Nephron progenitor cell (in vitro differentiated cells): ENCODE data around the gene RPRM.
A peak's percentile ranks its signal among the peaks of the same experiment; 100 is the strongest.
"Not testable (repeated sequence)": the region's sequence is repeated elsewhere in the genome, so short reads cannot be mapped to it uniquely, and the experiment has no call there.

Experiments
- DNase-seq: peaks from one replicate; pipeline ENCODE4 v3.0.0; 2021
- H3K27ac Mint-ChIP-seq: 2 replicates; pipeline ENCODE4 v1.8.0; 2021; ENCODE audit warnings: mild to moderate bottlenecking, moderate library complexity, mixed read lengths
- H3K27me3 Mint-ChIP-seq: 2 replicates; pipeline ENCODE4 v1.8.0; 2021; ENCODE audit warnings: mild to moderate bottlenecking, low read depth, mixed read lengths; ENCODE audit not compliant: poor library complexity
- H3K36me3 Mint-ChIP-seq: 2 replicates; pipeline ENCODE4 v1.8.0; 2021; ENCODE audit warnings: low read depth, mixed read lengths
- H3K4me1 Mint-ChIP-seq: 2 replicates; pipeline ENCODE4 v1.8.0; 2021; ENCODE audit warnings: mixed read lengths
- H3K4me3 Mint-ChIP-seq: 2 replicates; pipeline ENCODE4 v1.8.0; 2021; ENCODE audit warnings: mild to moderate bottlenecking, moderate library complexity, mixed read lengths
- H3K9me3 Mint-ChIP-seq: 2 replicates; pipeline ENCODE4 v1.8.0; 2021; ENCODE audit warnings: mild to moderate bottlenecking, moderate library complexity, mixed read lengths
- CTCF ChIP-seq: fragments of 200-600 bp; sonication (generic); IDR thresholded peaks from 2 replicates; pipeline ENCODE4 v1.5.0; 2021; ENCODE audit warnings: antibody characterized with exemption

Gene RPRM

GRCh38 chr2:153478289-153479261, at the start of gene RPRM:
Gene RPRM (minus strand): TSS chr2:153478762. CDS start chr2:153478565, 197 bp downstream.
- peak within 1 kb of the TSS; percentile 81 for H3K4me3 Mint-ChIP-seq
- H3K4me1 Mint-ChIP-seq: peaks cover 81% of the 10 kb centered on the region
- peak; percentile 88 for TF ChIP-seq CTCF
- H3K27ac Mint-ChIP-seq: peak within 1 kb of the TSS; percentile 96
- H3K27me3 Mint-ChIP-seq: peaks cover 13% of the 10 kb centered on the region
- no peaks in the 10 kb centered on the region for H3K36me3 Mint-ChIP-seq
- peak; percentile 91 for DNase-seq
- no peaks in the 10 kb centered on the region for H3K9me3 Mint-ChIP-seq

DNA sequence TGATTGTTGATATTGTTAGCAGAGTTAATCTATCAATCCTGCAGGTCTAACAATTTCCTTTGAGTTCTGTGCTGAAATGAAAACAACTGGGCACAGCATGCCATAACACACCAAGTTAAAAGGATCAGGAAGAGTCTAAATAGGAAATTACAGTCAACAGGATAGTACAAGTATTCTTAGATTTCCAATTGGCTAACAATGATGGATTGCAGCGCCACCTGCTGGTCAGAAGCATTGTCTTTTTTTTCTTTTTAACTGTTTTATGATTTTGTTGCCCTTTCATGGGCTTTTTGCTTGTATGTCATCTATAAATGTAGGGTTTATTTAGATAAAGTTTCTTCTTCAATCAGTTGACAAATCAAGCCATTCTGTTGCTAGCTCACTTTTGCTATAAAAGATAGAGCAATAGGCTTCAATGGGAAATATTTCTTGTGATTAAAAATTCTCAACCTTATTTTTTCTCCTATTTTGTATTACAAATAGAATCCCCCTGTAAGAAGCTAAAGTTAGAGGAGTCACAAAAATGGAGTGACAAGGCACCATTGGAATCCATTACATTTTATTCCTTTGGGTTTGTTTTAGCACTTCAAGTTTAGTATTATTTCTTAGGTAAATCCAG, 40.8 kb upstream of the RPRM start:
- peak; percentile 76 for DNase-seq
- Mint-ChIP-seq H3K27ac (no peak overlapping the region), H3K9me3 (peaks cover 18% of the 10 kb centered on the region), H3K4me3 (no peak overlapping the region), H3K27me3 (no peaks in the 10 kb centered on the region), H3K4me1 (no peaks in the 10 kb centered on the region), H3K36me3 (no peaks in the 10 kb centered on the region)
- TF ChIP-seq CTCF: peak; percentile 84

- Mint-ChIP-seq H3K4me3 (no peak overlapping the region), H3K9me3 (peaks cover 14% of the 10 kb centered on the region), H3K4me1 (peaks cover 4% of the 10 kb centered on the region), H3K36me3 (peaks cover 4% of the 10 kb centered on the region), H3K27me3 (no peaks in the 10 kb centered on the region), H3K27ac (no peak overlapping the region)
- no peak for DNase-seq
- TF ChIP-seq CTCF: no peak
Observed at GRCh38 chr2:153512331-153512730, 33.8 kb upstream of the RPRM start.

- TF ChIP-seq CTCF: no peak
Observed at GRCh38 chr2:153510996-153511395, 32.4 kb upstream of the RPRM start.

DNA sequence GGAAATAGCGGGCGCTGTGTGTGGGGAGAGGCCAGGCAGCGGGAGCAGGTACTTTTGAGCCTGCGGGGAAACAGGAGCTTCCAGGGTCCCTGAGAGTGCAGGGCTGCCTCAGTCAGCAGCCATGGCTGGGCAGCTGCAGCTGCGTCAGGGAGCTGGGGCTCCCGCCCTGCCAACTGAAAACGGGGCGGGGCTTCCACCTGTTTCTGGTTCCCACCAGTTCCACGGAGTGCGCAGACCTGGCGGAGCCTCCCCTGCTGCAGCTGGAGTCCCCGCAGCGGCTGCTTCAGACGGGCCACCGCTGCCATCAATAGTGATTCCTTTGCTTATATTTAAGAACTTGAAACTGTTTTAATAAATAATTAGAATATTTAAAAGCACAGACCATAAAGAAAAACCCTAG, 30.6 kb upstream of the RPRM start:
- no peaks in the 10 kb centered on the region for H3K27me3 Mint-ChIP-seq
- TF ChIP-seq CTCF: no peak

More at GRCh38 chr2:153510996-153511395, 32.4 kb upstream of the RPRM start:
- peaks cover 28% of the 10 kb centered on the region for H3K9me3 Mint-ChIP-seq
- H3K4me1 Mint-ChIP-seq: peaks cover 4% of the 10 kb centered on the region
- H3K27ac Mint-ChIP-seq: no peak overlapping the region
- no peak for DNase-seq
- no peak overlapping the region for H3K4me3 Mint-ChIP-seq
- peaks cover 4% of the 10 kb centered on the region for H3K36me3 Mint-ChIP-seq
- H3K27me3 Mint-ChIP-seq: no peaks in the 10 kb centered on the region

DNA sequence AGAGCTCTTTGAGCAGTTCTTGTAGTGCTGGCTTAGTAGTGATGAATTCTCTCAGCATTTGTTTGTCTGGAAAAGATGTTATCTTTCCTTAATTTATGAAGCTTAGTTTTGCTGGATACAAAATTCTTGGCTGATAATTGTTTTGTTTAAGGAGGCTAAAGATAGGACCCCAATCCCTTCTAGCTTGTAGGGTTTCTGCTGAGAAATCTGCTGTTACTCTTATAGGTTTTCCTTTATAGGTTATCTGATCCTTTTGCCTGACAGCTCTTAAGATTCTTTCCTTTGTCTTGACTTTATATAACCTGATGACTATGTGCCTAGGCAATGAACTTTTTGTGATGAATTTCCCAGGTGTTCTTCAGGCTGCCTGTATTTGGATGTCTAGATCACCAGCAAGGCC, 27.9 kb upstream of the RPRM start:
- DNase-seq, H3K4me3 Mint-ChIP-seq, H3K27ac Mint-ChIP-seq, H3K36me3 Mint-ChIP-seq, H3K4me1 Mint-ChIP-seq, H3K27me3 Mint-ChIP-seq: not testable (repeated sequence)
- H3K9me3 Mint-ChIP-seq: peaks cover 42% of the 10 kb centered on the region

More for the DNA sequence above, 30.6 kb upstream of the RPRM start:
- DNase-seq: no peak
- H3K36me3 Mint-ChIP-seq: peaks cover 4% of the 10 kb centered on the region
- no peak overlapping the region for H3K27ac Mint-ChIP-seq
- H3K4me1 Mint-ChIP-seq: peaks cover 4% of the 10 kb centered on the region
- H3K4me3 Mint-ChIP-seq: no peak overlapping the region
- peaks cover 41% of the 10 kb centered on the region for H3K9me3 Mint-ChIP-seq
